HT1080 (cell line): ENCODE measurements around the gene CPEB2. TPM values are rescaled to one million over a fixed set of nuclear protein-coding genes. Genes with fewer than 3 reads are reported as not detected.

ENCODE experiments used
- DNase-seq: peaks from one replicate; pipeline ENCODE4 v3.0.0-alpha.2; 2015; ENCODE audit warnings: low read depth
- polyA plus RNA-seq, 2 experiments: library from polyadenylated mRNA; depleted of rRNA; stranded (reverse); fragments of >200 nt; gene quantifications; 2 replicates each; pipeline ENCODE4 v1.2.3, GENCODE V29; 2015
- total RNA-seq: library from RNA; depleted of rRNA; stranded (reverse); fragments of >200 nt; shearing (Covaris generic); gene quantifications from 2 replicates; pipeline ENCODE4 v1.2.3, GENCODE V29; 2014; rRNA removed

CPEB2 gene
- total RNA-seq = 4.6 and 7.5 TPM in 2 replicates
- 9.9 and 12.7 TPM in 2 replicates for polyA plus RNA-seq (2015; cell fraction: cytosol; rRNA removed)
- 23.1 and 23.7 TPM in 2 replicates for polyA plus RNA-seq (2015; cell fraction: nucleus; rRNA removed)

DNA sequence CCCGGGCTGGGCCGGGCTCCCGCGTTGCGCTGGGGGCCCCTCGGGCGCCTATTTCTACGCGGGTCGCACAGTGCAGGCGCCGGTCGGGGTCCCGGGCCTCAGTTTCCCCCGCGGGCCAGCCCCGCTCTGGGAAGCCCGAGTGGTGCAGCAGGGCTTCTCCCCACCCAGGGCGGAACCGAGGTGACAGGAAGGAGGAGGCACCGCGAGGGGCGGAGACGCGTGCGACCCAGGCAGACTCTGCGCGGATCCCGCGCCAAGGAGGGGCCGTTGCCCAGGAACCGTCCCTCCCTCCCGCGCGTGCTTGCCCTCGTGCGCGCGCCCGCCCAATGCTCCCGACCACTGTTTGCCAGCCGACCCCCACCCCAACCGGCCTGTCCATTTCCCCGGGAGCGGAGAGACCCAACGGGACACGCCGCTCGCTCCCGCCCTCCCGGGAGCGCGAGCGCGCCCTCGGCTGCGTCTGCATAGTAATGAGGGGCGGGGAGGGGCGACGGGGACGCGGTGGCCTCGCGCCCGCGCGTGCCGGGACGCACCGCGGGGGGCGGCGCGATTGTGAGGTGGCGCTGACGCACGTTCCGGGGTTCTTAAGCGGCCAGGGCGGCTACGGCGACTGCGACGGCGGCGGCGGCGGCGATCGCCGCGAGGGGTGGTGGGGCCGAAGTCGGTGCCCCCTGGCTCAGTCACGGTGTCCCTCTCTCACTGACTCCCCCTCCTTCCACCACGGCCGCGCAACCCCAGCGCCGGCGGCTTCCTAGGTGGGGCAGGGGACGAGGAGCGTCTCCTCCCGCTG lies at the start of gene CPEB2:
Gene CPEB2, plus strand, starts transcription at position 613 of the 790 bp plus-strand sequence. CDS start 193 bp downstream, outside the sequence.
- peak; percentile 96 for DNase-seq

DNA sequence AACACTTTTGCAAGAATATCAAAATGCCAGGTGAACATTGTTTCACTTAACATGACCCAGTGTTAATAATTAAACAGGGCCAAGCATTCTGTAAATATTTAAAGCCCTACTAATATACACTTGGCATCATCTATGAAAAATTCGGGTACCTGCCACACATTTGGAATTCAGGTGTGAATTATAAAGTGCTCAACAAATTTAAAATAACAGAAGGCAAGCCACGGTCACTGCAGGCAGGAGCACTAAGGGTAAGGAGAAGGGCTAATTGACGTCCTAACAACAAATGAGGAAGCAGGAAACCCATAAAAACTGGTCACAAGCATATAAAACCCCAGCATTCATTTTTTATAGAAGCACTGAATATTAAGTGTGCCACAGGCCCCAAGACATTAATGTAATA lies 43.8 kb upstream of the CPEB2 start:
- DNase-seq = no peak

DNA sequence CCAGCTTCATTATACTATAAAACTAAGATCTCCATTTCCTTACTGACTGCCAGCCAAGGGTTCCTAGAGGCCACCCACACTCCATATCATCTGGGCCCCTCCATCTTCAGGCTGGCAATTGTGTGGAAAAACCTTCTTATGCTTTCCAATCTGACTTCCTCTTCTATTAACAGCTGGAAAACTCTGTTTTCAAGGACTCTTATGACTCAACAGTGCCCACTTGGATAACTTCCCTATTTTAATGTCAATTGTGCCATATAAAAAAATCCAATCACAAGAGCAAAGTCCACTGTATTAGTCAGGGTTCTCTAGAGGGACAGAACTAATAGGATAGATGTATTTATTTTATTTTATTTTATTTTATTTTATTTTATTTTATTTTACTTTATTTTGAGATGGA lies 41.0 kb upstream of the CPEB2 start:
- DNase-seq = no peak

DNA sequence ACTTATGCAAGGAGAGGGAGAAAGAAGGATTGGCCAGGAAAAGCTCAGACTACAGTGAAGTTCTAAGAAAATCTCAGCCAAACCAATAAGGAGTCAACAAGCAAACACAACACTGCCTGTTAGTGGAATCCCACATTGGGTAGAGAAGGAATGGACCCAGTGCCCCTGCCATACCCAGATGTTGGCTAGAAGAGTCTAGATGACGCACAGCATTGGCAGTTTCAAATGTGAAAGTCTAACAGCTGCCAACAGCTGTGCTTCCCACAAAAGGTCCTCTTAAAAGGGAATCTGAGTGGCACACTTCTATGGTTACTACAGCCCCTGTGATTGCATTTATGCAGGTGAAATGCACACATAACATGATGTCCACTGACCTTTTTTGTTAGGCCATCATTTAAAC lies 37.2 kb upstream of the CPEB2 start:
- DNase-seq = no peak

DNA sequence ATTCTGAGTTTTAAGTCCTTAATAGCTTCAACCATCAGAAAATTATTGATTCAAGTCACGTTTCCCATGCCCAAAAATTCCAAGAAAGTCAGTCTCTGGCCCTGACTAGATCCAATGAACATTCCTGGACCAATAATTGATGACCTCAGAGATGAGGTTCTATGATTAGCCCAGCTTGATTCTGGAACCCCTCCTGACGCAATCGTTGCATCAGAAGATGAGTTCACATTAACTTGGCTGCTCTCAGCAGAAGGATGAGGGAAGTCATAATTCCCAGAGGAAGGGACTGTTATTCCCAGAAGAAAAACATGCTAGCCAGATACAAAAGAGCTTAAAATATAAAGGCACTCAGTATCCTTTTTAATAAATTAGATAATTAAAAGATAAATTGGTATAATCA lies 34.3 kb upstream of the CPEB2 start:
- no peak for DNase-seq

DNA sequence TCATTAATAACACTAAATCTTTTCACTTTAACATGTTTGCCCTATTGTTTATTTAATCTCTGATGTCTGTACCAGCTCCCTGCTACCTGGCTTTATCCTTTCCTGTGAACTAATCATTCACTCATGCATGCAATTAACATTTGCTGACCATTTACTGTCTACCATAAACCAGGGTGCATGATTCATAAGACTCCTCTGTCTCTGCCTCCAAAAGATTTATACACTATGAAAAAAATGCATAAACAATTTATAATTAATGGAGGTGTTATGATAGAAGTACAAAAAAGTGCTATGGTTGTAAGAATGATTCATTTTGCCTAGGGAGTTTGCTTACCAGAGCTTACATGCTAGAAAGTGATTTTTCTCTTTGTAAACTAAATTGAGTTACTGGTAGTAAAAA lies 24.5 kb upstream of the CPEB2 start:
- DNase-seq = no peak

DNA sequence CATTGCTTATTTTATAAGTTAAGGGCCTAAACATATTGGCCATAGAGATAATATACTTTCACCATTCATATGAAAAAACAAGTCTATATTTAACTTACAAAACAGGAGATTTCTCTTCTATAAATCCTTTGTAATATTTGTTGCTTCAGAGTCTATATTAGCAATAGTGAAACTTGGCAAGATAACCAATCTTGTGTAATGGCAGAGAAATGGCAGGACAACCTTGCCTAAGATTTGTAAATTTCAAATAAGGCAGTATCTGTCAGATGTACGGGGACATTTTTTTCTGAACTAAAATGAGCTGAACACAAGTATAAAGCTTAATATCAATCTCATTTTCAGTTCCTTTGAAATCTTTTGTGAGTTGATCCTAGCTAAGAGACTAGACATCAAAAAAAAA lies 17.8 kb upstream of the CPEB2 start:
- DNase-seq = no peak

DNA sequence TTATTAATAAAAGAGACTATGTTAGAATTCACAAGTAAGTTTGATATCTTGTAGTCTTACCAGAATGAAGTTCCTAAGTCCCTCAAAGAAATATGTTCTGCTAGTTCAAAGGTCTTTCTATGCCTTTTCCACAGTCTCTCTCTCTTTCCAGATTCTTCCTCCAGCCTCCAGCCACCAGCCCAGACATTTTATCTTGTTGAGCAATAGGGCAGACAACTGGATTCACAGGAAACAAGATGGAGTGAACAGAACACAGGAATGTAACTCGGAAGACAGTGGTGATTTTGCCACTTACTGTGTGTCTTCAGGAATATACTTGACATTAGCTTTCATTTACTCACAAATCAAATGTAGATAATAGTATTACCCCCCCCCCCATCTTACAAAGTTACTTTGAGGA lies 17.1 kb upstream of the CPEB2 start:
- no peak for DNase-seq

DNA sequence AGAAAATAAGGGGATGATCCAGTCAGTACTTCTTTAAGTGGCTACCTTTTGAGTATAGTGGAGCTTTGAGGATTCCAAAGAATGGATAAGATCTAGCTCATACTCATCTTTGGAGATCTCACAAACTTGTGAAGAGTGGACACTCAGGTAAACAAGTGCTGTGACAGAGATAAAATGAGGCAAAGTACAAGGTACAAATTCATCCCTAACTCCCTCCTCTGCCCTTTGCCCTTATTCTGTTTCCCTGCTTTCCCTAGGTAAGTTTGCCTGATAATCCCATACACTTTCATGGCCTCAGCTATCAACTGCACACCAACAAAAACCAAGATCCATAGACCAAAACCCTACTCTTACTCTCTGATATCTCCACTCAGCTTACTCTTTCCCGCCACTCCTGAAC lies 16.4 kb upstream of the CPEB2 start:
- no peak for DNase-seq

DNA sequence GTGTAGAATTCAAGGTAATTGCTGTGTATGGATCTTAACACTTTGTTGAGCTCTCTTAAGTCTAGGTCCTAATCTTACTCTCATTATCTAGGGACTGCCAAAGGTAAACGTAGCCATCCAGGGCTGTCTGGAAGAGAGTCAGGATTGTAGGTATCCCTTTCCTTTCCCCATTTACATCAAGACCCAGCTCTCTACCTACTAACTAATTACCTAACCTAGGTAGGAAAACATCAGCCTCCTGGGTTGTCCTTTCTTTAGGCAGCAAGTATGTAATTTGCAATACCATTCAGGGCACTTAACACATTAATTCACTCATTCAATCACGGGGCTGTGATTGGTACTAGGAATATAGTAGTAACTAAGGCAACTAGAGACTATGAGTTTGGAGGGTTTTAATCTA lies 15.2 kb upstream of the CPEB2 start:
- DNase-seq = no peak

DNA sequence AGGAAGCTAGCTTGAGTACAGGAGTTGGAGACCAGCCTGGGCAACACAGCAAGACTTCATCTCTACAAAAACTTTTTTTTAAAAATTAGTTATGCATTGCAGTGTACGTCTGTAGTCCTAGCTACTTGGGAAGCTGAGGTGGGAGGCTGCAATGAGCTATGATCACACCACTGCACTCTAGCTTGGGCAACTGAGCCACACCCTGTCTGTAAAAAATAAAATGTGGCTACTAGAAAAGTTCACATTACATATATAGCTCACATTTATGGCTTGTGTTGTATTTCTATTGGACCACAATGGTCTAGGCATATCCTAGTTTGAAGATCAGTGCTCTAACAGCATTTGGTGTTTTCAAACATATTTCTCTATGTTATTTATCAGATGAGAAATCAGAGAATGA lies 11.8 kb upstream of the CPEB2 start:
- no peak for DNase-seq

DNA sequence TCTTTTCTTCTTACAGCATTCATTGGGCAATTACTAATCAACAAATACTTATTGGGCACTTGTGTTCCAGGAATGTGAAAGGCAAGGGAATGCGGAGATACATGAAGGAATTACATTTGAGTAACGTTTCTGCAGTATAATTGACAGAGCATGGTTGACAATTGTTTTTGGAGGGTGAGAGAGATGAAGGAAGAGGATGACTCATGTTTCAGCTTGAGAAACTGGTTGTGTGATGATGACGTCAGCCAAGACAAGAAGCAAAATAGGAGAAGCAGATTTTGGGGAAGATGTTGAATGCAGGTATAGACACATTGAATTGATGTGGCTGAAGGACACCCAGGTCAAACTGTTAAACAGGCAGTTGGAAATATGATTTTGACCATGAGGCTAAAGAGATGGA lies 8.0 kb upstream of the CPEB2 start:
- peak; percentile 75 for DNase-seq

DNA sequence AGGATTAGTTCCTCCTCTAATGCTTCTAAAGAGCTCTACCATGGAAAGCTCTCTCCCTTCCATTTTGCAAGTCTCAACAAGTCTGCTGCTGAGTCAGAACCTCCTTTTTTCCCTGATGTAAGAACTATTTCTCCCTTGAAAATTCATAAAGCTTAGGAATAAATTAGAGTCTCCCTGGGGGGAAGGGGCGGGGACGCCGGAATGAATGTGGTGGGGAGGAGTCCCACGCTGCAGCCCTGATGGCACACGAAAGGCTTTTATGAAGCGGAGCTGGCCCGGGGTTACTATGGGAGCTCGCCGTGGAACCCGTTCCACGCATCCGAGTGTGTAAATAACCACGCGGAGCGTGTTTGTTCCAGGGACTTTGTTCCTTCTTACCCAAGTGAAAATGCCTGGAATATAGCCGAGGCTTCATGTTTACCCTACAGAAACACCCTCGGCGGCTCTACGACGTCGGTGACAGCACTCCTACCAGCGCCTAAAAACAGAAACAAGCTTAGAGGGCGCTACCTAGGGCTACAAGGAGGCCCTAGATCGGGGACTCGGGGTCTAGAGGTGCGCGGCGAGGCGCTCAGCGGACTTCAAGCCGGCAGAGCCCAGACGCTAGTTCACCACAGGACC lies 923 bp upstream of the CPEB2 start:
- DNase-seq = peak; percentile 84

DNA sequence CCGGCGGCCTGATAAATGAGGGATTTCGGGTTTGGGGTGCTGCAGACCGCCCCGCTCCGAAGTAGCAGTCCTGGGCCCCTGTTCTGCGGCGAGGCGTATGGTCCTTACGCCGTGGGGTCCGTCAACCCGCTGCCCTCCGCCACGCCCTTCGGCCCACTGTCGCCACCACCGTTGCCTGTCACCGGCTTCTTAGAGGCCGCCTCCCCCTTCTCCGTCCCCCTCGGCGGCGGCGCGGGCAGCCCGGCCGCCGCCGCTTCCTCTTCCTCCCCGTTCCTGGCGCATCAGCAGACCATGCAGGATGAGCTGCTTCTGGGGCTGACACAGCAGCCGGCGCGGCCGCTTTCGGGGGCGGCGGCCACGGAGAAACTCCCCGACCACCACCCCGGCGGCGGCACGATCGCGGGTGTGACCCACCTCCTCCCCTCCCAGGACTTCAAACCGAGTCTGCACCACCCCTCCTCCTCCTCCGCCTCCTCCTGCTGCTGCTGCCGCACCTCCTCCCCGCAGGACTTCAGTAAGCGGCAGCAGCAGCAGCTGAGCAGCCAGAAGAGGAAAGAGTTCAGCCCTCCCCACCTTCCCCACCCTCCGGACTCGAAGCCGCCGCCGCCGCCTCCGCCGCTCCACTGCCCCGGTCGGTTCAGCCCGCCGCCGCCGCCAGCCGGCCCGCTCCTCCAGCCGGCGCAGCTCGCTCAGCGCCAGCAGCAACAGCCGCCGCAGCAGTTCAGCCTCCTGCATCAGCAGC lies 549 bp downstream of the CPEB2 start:
- peak; percentile 88 for DNase-seq

DNA sequence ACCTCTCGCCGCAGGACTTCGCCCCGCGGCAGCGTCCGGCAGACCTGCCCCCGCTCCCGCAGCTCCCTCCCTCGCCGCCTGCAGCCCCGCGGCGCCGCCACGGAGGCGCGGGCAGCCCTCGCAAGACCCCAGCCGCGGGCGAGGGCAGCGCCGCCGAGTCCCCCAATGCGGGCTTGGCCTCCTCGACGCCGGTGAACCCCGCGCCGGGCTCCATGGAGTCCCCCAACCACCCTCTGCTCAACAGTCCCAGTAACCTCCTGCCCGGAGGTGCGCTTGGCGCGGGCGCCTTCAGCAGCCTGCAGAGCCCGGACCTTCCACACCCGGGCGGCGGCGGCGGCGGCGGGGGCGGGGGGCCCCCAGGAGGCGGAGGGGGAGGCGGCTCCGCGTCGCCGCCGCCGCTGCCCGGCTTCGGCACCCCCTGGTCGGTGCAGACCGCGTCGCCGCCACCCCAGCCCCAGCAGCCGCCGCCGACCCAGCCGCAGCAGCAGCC lies 1.2 kb downstream of the CPEB2 start:
- no peak for DNase-seq

DNA sequence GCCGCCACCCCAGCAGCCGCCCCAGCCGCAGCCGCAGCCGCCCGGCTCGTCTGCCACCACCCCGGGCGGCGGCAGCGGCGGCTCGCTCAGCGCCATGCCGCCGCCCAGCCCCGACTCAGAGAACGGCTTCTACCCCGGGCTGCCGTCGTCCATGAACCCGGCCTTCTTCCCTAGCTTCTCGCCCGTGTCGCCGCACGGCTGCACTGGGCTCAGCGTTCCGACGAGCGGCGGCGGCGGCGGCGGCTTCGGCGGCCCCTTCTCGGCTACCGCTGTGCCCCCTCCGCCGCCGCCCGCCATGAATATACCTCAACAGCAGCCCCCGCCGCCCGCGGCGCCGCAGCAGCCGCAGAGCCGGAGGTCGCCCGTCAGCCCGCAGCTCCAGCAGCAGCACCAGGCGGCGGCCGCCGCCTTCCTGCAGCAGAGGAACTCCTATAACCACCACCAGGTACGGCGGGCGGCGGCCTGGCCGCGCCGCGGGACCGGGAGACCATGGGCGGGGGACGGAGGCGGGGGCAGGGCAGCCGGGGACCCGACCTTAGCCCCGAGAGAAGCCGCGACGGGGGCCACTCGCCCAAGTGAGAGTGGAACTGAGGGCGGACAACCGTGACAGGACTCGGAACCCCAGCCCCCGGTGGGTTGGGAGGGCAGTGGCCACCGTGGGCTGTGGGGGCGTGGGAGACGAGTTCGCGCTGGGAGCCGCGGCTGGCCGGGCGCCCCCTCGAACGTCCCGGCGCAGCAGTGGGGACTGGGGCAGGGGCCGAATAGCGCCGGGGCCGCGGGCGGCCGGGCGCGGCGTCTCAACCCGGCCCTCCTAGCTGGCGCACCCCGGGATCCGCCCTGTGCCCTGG lies 1.8 kb downstream of the CPEB2 start:
- DNase-seq = no peak

DNA sequence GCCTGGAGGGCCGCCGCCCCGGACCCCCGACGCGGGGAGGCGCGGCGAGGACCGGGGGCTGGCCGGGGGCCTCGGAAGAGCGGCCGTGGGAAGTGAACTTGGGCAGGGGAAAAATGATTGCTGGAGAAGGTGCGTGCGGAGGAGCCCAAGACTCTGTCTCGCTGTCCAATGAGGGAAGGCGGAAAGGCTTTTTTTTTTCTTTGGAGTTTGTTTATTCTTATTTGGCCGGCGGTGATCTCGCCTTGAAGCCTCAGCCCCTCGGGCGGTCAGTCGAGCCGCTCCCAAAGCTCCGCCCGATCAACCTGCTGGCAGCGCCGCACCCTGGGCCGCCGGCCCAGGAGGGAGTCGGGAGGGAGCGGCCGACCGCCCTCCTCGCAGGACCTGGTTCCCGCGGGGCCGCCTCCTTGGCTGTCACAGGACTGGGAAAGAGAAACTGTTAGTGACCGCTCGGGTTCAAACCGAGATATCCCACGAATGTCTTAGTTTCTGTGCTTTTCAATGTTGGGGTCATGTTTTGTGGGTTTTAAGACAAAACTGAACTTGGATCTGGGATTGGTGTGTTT lies 2.5 kb downstream of the CPEB2 start:
- peak; percentile 69 for DNase-seq

DNA sequence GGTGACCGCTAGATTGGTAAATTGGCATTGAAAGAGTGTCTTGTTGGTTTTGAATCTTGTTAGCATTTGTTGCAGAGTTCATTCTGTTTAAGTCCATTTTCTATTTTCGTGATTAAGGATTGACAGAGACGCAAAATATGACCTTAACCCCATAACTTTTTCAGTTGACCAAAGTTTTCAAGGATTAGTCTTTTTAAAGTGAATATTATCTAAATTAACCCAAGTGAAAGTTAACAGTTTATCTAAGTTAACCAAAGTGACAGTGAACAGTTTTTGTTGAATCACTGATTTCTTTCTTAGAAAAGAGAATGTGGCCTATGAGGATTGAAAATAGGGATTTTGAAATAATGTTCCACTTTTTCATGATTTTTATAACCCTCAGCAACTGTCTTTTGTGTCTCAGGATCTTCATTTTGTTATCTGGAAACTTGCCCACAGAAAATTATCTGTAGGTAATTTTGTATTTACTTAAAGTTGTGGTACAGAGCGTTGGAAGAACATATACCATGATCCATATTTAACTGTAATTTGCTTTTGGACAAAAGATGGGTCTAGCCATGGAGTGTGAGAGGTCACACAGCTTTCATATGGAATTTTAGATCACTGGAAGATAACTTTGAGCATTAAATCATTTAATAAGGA lies 3.3 kb downstream of the CPEB2 start:
- DNase-seq = no peak

DNA sequence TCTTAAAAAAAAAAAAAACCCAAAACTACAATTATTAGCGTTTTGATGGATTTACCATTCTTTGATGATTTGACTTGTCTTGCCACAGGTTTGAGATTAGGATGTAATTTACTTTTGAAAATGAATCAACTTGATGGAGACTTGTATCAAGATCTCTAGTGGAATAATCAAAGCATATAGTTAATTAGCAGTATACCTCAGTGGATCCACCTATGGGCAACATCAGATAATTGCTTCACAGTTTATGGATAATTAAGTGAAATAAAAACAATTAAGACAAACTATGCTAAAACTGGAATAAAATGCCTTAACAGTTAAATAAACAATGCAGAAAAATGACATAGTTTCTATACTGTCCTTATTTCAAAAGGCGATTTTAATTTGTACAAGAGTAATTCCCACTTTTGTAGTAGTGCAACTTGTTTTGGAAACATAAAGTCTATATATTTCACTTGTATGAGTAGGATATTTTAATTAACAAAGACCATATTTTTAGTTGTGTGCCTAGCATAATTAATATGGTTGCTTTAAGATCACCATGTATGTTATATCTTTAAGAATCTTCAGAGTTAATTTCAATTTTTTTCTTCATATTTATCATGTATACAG lies 4.2 kb downstream of the CPEB2 start:
- DNase-seq = peak; percentile 21

DNA sequence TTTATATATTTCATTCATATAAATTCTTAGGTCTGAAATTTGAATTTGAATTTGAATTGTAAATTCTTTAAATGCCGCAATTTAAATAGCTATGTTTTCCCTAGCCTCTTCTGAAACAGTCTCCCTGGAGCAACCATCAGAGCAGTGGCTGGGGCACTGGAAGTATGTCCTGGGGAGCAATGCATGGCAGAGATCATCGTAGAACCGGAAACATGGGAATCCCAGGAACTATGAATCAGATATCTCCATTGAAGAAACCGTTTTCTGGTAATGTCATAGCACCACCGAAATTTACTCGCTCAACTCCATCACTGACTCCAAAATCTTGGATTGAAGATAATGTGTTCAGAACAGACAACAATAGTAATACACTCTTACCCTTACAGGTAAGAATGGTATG lies 4.9 kb downstream of the CPEB2 start:
- peak; percentile 28 for DNase-seq
